Measurements from ENCODE around the gene KIF26B.
"Not testable (repeated sequence)": the region's sequence is repeated elsewhere in the genome, so short reads cannot be mapped to it uniquely, and the experiment has no call there.

KIF26B gene

GRCh38 chr1:245388687-245389086 is 233.9 kb downstream of the KIF26B start:
- DNase-seq (ENCODE audit: low spot score) = no peak

DNA sequence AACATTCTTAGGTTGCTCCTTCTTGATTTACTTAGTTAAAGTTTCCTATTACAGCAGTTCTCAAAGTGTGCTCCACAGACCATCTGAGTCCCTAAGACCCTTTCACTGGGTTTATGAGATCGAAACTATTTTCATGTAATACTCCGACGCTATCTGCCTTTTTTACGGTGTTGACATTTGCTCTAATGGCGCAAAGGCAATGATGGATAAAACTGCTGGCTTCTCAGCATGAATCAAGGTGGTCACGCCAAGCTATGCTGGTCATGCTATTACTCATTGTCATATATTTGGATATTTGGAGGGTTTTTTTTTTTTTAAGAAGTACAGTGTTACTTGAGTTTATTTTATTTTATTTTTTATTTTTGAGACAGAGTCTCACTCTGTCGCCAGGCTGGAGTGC is 235.1 kb downstream of the KIF26B start:
- DNase-seq (ENCODE audit: low spot score) = no peak

DNA sequence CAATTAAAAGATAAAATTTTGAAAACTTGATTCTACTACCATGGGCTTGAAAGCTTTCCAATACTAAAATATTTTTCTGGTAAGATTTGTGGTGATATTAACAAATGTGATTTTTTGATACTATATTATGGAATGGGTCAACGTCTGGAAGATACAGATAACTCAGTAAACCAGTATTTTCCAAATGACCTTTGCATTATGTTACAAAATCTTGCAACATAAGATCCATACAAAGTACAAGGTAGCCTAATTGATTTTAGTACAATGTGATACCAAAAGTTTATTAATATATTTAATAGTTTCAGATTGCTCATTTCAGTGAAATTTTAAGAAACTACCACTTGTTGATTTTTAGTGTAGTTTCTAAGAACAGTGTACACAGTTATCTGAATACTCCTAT is 236.2 kb downstream of the KIF26B start:
- no peak for DNase-seq (ENCODE audit: low spot score)

DNA sequence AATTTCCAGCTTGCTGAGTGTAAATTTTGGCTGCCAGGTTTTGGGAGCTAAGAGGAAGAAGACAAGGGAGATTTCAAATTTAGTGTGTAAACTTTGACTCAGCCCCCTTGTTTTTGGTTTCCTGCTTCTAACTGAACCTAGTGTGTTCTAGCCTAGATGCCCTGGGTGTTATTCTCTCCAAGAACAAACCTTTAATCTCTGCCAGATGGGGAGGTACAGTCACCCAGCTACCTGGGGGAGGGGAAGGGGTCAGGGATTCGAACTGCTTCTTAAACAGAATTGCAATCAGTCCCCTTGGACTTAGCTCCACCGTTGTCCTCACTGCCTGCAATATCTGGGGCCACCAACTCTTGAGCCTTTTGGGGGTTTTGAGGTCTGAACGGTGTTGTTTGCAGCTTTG is 238.9 kb downstream of the KIF26B start:
- no peak for DNase-seq (ENCODE audit: low spot score)

GRCh38 chr1:245395680-245396079 is 240.9 kb downstream of the KIF26B start:
- DNase-seq (ENCODE audit: low spot score) = no peak

- DNase-seq (ENCODE audit: low spot score) = no peak
Measured at GRCh38 chr1:245396615-245397014, 241.8 kb downstream of the KIF26B start.

DNA sequence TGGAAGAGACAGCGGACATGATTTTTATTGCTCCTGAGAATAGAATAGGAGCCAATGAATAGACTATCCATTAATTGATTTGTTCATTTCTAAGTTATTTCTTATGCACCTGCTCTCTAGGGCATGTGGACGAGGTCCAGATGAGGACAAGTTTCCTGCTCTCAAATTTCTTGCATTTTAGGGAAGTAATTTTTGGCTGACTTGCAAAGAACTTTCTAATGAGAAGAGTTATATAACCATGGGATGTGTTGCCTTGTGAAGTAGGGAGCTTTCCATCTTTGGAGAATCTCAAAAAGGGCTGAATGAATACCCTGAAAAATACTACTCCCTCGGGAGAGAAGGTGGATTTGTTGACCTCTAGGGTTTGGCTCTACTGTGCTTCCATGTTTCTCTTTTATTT is 243.0 kb downstream of the KIF26B start:
- DNase-seq (ENCODE audit: low spot score) = no peak

- no peak for DNase-seq (ENCODE audit: low spot score)
Measured at GRCh38 chr1:245398180-245398579, 243.4 kb downstream of the KIF26B start.

- no peak for DNase-seq (ENCODE audit: low spot score)
Measured at GRCh38 chr1:245401881-245402587, 247.2 kb downstream of the KIF26B start.

DNA sequence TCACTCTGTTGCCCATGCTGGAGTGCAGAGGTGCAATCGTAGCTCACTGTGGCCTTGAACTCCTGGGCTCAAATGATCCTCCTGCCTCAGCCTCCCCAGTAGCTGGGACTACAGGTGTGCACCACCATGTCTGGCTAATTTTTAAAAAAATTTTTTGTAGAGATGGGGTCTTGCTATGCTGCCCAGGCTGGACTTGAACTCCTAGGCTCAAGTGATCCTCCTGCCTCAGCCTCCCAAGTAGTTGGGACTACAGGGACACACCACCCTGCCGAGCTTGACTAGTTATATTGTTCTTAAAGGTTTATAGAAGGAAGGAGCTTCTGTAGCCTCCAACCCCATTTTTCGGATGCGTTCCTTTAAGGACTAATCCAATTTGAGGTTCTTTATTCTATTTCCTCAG is 248.2 kb downstream of the KIF26B start:
- DNase-seq (ENCODE audit: low spot score) = not testable (repeated sequence)

DNA sequence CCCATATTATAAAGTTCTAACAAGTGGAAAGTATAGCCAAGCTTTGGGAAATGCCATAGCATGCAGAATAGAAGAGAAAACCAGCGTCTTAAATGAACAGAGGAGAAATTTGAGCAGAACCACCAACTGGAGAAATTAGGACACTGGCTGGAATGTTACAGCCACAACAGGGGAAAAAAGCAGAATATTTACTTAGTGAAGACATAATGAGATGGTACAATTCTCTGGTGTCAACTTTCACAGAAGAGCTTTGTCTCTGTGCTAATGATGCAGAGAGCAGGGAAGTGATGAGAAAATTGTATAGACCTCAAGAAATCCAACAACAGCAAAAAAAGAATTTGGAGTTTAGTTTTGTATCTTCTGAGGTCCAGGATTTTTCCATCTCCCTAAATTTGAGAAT is 249.7 kb downstream of the KIF26B start:
- DNase-seq (ENCODE audit: low spot score) = no peak

DNA sequence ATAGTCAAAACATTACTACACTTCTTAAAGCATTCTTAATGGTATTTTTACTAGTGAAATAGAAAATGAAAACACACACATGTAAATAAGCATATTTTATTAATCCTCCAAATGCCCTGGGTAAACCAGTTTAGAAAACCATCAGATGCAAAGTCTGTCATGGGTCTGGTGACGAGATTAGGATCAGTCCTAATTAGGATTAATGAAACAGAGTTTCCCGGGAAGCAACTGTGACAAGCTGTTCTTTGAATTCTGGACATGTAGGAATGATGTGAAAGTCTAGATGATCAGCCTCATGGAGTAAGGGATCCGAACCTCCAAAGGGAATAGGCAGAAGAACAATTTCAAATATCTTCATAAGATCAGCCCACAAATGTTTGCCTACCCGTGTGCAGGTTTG is 250.2 kb downstream of the KIF26B start:
- DNase-seq (ENCODE audit: low spot score) = no peak

DNA sequence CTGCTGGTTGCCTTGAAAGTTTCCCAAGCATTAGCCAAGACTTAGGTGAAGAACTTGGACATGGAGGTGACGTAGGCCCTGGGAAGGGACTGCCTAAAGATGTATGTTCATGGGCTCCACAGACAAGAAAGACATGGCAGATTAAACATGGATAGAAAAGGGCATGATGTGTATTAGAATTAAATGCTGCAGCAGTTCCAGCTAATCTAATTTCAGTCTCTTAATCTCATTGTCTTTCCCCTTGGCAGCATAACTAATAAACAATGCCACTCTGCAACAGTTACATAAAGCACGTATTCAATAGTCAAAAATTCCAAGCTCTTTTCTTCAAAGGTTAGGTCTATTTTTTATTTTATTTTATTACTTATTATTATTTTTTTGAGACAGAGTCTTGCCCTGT is 251.6 kb downstream of the KIF26B start:
- no peak for DNase-seq (ENCODE audit: low spot score)

- DNase-seq (ENCODE audit: low spot score) = no peak
Measured at GRCh38 chr1:245407983-245408382, 253.2 kb downstream of the KIF26B start.

DNA sequence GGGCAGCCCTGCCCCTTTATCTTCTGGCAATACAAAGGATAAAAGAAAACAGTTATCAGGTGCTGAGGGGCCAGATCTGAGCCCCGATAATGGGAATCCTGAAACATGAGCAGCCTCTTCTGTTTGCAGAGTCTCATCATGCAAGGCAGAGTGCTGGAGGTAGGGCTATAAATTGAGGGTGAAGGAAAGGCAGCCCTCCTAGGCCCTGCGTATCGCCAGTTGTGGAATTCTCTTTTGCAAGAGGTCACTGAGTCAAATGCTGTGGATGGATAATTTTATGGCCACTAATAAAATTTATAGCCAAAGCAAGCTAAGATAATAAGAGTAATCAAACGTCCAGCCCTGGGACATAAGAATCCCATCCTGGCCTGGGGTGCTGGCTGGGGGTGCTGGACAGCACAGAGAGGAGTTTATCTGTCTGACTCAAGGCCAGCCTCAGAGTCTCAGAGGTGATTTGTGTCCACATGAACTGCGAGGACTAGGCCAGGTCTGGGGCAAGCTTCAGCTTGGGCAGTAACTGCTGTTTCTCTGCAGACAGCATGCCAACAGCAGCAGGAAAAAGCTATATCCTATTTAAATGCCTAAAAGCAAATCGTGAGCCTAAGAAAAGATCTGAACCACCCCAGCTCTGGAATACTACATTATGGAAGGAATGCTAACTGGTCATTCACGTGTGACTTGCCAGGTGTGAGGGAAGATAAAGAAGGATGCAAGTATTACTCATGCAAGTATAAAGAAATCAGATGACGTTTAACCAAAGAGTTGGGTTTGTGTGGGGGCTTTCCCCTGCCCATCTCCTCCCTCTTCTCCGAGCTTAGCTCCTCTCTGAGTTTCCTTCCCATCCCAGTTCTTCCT is 254.8 kb downstream of the KIF26B start:
- no peak for DNase-seq (ENCODE audit: low spot score)

DNA sequence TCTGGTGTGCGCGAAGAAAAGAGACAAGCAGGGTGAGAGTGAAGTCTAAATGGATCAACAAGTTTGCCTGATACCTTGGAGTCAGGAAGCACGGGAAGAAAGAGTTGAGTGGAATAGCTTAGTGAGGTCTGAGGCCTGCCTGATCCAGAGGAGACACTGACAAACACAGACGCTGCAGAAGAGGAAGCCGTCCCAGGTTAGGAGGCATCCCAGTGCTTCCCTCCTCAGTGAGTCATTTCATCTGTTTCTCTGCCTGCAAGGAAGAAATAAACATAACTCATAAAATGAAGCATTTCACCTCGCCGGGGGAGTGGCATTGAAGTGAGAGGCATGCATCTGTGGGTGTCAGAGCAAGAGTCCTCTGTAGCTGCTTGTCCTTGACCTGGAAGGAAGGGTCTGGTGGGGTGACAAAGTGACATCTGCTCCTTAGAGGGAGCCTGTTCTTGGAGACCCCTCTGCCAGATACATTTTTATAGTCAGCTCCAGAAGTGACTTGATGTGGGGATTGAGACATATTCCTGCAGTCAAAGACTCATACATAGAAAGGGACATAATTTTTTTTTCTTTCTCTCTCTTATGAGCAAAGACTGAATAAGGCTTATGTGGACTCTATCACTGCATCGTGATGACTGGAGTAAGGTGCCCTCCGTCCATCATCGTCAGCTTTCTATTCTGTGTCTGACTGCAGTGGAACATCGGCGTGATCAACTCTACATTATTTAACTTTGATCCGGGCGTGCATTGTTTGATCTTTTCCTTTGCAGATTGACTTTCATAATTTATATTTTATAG is 256.7 kb downstream of the KIF26B start:
- DNase-seq (ENCODE audit: low spot score) = no peak

- no peak for DNase-seq (ENCODE audit: low spot score)
Measured at GRCh38 chr1:245412306-245412705, 257.5 kb downstream of the KIF26B start.

GRCh38 chr1:245416781-245417180 is 262.0 kb downstream of the KIF26B start:
- no peak for DNase-seq (ENCODE audit: low spot score)

DNA sequence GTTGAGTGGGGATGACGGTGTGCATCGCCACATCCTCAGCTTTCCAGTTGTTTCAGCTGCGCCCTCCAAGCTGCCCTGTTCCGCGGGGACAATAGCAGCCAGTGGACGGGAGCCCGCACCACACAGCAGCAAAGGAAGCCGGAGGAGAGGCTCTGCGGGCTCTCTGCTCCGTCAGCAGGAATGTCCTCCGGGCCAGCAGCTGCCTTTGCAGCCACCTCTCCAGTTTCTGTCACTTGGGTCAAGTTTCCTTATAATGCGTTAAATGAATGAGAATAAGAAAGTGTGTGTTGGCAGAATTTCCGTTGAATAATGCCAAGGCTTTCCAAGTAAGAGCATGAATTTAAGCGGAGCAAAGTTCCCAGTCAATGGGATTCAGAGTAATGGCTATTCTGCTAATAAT is 263.3 kb downstream of the KIF26B start:
- peak; percentile 24 for DNase-seq (ENCODE audit: low spot score)

DNA sequence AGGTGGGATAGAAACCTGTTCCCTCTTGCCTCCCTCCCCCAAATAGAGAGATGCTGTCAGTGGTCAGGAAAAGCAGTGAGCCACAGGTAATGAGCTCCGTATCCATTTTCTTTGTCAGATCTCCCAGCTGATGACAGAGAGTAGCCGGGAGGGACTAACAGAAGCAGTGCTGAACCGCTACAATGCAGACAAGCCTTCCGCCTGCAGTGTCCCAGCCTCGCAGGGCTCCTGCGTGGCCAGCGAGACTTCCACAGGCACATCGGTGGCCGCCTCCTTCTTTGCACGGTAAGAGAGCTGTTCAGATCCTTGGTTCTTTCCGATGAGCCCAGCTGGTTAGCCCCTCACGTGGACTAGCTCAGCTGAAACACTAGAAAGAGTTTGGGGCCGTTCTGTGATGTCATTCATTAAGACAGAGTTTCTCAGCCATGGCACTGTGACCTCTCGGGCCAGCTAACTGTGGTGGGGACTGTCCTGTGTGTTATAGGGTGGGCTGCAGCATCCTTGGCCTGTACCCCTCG is 264.7 kb downstream of the KIF26B start:
- no peak for DNase-seq (ENCODE audit: low spot score)

DNA sequence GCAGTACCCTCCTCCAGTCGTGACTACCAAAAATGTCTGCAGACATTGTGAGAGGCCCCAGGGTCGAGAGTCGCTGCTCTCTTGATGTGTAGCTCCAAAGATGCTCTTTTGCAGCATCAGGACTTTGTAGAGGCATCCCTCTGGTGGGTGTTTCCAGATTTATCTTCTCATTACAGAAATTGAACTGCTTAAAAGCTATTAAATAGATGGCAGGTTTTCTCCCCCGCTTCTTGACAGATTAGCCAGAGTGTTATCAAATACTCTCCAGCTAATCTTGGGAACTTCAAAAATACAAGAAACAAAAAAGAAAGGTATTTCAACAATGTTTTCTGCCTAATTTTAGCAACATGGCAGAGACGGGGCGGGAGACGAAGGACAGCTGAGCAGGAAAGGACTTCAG is 265.2 kb downstream of the KIF26B start:
- DNase-seq (ENCODE audit: low spot score) = no peak

- no peak for DNase-seq (ENCODE audit: low spot score)
Measured at GRCh38 chr1:245420926-245421325, 266.1 kb downstream of the KIF26B start.

DNA sequence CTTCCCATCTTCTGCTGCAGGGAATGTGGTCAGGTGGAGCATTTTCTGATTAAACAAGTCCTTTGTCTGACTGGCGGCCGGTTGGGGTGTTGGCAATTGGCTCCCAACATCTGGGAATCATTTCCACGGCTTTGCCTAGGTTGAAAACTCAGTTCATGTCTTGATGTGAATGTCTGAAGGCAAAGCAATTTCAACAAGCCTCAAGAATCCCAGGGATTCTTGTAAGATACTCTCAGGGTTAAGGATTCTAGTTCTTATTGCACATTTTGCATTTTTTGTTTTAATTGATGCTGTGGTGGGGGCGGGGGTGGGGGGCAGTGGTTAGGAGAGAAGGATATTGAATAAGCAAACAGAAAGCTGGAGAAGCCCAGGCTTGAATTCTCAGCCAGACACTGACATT is 273.9 kb downstream of the KIF26B start:
- no peak for DNase-seq (ENCODE audit: low spot score)

Data from Ammon's horn (tissue), 1 donor.